ENCODE measurements around the gene ADAMTSL1. TPM values are rescaled to one million over a fixed set of nuclear protein-coding genes. Genes with fewer than 3 reads are reported as not detected.

Gene ADAMTSL1
- polyA plus RNA-seq (2011; rRNA removed): 12.6 and 17.2 TPM in 2 replicates
- 18.5 and 23.4 TPM in 2 replicates for polyA minus RNA-seq (2011; rRNA and poly(A)+ RNA removed)

GRCh38 chr9:18473652-18474279 lies at the start of gene ADAMTSL1:
Gene ADAMTSL1 (plus strand): TSS chr9:18474153. CDS start chr9:18474233, 80 bp downstream.
- POLR2A ChIA-PET: no interaction called here
- CTCF ChIA-PET: no interaction called here
- Histone ChIP-seq H3K4me3 (ENCODE audit: low read depth, low read length) (peak within 1 kb of the TSS; percentile 38), H3K36me3 (ENCODE audit: control insufficient read depth, insufficient read depth, low read length) (no peaks in the 10 kb centered on the region), H3K27me3 (ENCODE audit: control insufficient read depth, insufficient read depth, low read length) (no peaks in the 10 kb centered on the region)
- DNase-seq (ENCODE audit: low read depth): no peak
- no peak for TF ChIP-seq CTCF (IDR thresholded peaks at IDR 0.05; ENCODE audit: insufficient read depth, low read depth, low read length)

GRCh38 chr9:18427691-18428090 lies 46.3 kb upstream of the ADAMTSL1 start:
- POLR2A ChIA-PET: interaction anchor here (0.6 kb wide), 1 partner anchor 118 kb away, joined by 4 read pairs; no protein-coding TSS in a partner anchor
- Histone ChIP-seq H3K27me3 (ENCODE audit: control insufficient read depth, insufficient read depth, low read length) (no peaks in the 10 kb centered on the region), H3K4me3 (ENCODE audit: low read depth, low read length) (no peak overlapping the region), H3K36me3 (ENCODE audit: control insufficient read depth, insufficient read depth, low read length) (no peaks in the 10 kb centered on the region)
- TF ChIP-seq CTCF (IDR thresholded peaks at IDR 0.05; ENCODE audit: insufficient read depth, low read depth, low read length): no peak
- no peak for DNase-seq (ENCODE audit: low read depth)
- CTCF ChIA-PET: interaction anchor here (1.6 to 4.2 kb wide), 2 partner anchors 15 to 172 kb away, joined by 4 to 19 read pairs; no protein-coding TSS in a partner anchor

- H3K27me3 ChIP-seq (ENCODE audit: control insufficient read depth, insufficient read depth, low read length): no peaks in the 10 kb centered on the region
- DNase-seq (ENCODE audit: low read depth): no peak
- no peak overlapping the region for H3K4me3 ChIP-seq (ENCODE audit: low read depth, low read length)
- ChIA-PET POLR2A (no interaction called here), CTCF (interaction anchor here (0.7 to 1.0 kb wide), 2 partner anchors 14 to 174 kb away, joined by 4 read pairs; no protein-coding TSS in a partner anchor)
- H3K36me3 ChIP-seq (ENCODE audit: control insufficient read depth, insufficient read depth, low read length): no peaks in the 10 kb centered on the region
- TF ChIP-seq CTCF (IDR thresholded peaks at IDR 0.05; ENCODE audit: insufficient read depth, low read depth, low read length): no peak
Observed at GRCh38 chr9:18428661-18429060, 45.3 kb upstream of the ADAMTSL1 start.

- POLR2A ChIA-PET: no interaction called here
- CTCF ChIA-PET: interaction anchor here (0.7 to 1.0 kb wide), 2 partner anchors 14 to 174 kb away, joined by 4 read pairs; no protein-coding TSS in a partner anchor
Observed at GRCh38 chr9:18429070-18429469, 44.9 kb upstream of the ADAMTSL1 start.

More at GRCh38 chr9:18429070-18429469, 44.9 kb upstream of the ADAMTSL1 start:
- no peak for DNase-seq (ENCODE audit: low read depth)
- no peak for TF ChIP-seq CTCF (IDR thresholded peaks at IDR 0.05; ENCODE audit: insufficient read depth, low read depth, low read length)
- no peaks in the 10 kb centered on the region for H3K27me3 ChIP-seq (ENCODE audit: control insufficient read depth, insufficient read depth, low read length)
- H3K36me3 ChIP-seq (ENCODE audit: control insufficient read depth, insufficient read depth, low read length): no peaks in the 10 kb centered on the region
- no peak overlapping the region for H3K4me3 ChIP-seq (ENCODE audit: low read depth, low read length)
